ENCODE results near the gene ERICH6B. TPM values are rescaled to one million over a fixed set of nuclear protein-coding genes. Genes with fewer than 3 reads are reported as not detected.

Gene ERICH6B
- total RNA-seq, 1 experiment from 2014 or later, result not detected

GRCh38 chr13:45595965-45596364 is 19.6 kb downstream of the ERICH6B start:
- Histone ChIP-seq H3K79me2 (ENCODE audit: low read length) (no peaks in the 10 kb centered on the region), H3K9ac (ENCODE audit: low read length) (no peak overlapping the region), H3K4me2 (ENCODE audit: low read depth, low read length, poor library complexity, severe bottlenecking) (no peak overlapping the region), H4K20me1 (ENCODE audit: insufficient read depth, low read depth, low read length) (no peaks in the 10 kb centered on the region), H3K4me1 (ENCODE audit: low read length) (no peaks in the 10 kb centered on the region), H3K9me3 (ENCODE audit: low read length) (no peaks in the 10 kb centered on the region), H3K36me3 (ENCODE audit: insufficient read depth, low read length) (no peaks in the 10 kb centered on the region), H3K9me2 (replicated peaks; ENCODE audit: insufficient read depth, low read length) (no peaks in the 10 kb centered on the region), H2AFZ (ENCODE audit: low read length) (no peak overlapping the region), H3K4me3 (ENCODE audit: low read length) (no peak overlapping the region), H3K27ac (ENCODE audit: low read length) (no peak overlapping the region), H3K27me3 (ENCODE audit: low read length) (no peaks in the 10 kb centered on the region)
- no peak for DNase-seq

- no peak overlapping the region for H3K9ac ChIP-seq (ENCODE audit: low read length)
- no peak overlapping the region for H3K27ac ChIP-seq (ENCODE audit: low read length)
- H3K9me2 ChIP-seq (replicated peaks; ENCODE audit: insufficient read depth, low read length), result no peaks in the 10 kb centered on the region
- DNase-seq, result no peak
- H3K79me2 ChIP-seq (ENCODE audit: low read length), result no peaks in the 10 kb centered on the region
- no peak overlapping the region for H2AFZ ChIP-seq (ENCODE audit: low read length)
- no peaks in the 10 kb centered on the region for H3K27me3 ChIP-seq (ENCODE audit: low read length)
- H3K36me3 ChIP-seq (ENCODE audit: insufficient read depth, low read length), result no peaks in the 10 kb centered on the region
- no peaks in the 10 kb centered on the region for H3K9me3 ChIP-seq (ENCODE audit: low read length)
- no peaks in the 10 kb centered on the region for H4K20me1 ChIP-seq (ENCODE audit: insufficient read depth, low read depth, low read length)
- H3K4me3 ChIP-seq (ENCODE audit: low read length), result no peak overlapping the region
- no peak overlapping the region for H3K4me2 ChIP-seq (ENCODE audit: low read depth, low read length, poor library complexity, severe bottlenecking)
- H3K4me1 ChIP-seq (ENCODE audit: low read length), result no peaks in the 10 kb centered on the region
Observed at GRCh38 chr13:45594764-45595163, 20.8 kb downstream of the ERICH6B start.

GRCh38 chr13:45594227-45594626 is 21.3 kb downstream of the ERICH6B start:
- no peak overlapping the region for H2AFZ ChIP-seq (ENCODE audit: low read length)
- DNase-seq, result no peak
- no peak overlapping the region for H3K4me3 ChIP-seq (ENCODE audit: low read length)
- no peak overlapping the region for H3K4me2 ChIP-seq (ENCODE audit: low read depth, low read length, poor library complexity, severe bottlenecking)
- H3K9ac ChIP-seq (ENCODE audit: low read length), result no peak overlapping the region
- no peaks in the 10 kb centered on the region for H3K9me2 ChIP-seq (replicated peaks; ENCODE audit: insufficient read depth, low read length)
- no peaks in the 10 kb centered on the region for H3K79me2 ChIP-seq (ENCODE audit: low read length)
- H3K27me3 ChIP-seq (ENCODE audit: low read length), result no peaks in the 10 kb centered on the region
- H3K4me1 ChIP-seq (ENCODE audit: low read length), result no peaks in the 10 kb centered on the region
- no peaks in the 10 kb centered on the region for H3K9me3 ChIP-seq (ENCODE audit: low read length)
- no peaks in the 10 kb centered on the region for H4K20me1 ChIP-seq (ENCODE audit: insufficient read depth, low read depth, low read length)
- no peaks in the 10 kb centered on the region for H3K36me3 ChIP-seq (ENCODE audit: insufficient read depth, low read length)
- no peak overlapping the region for H3K27ac ChIP-seq (ENCODE audit: low read length)

- Histone ChIP-seq H3K4me2 (ENCODE audit: low read depth, low read length, poor library complexity, severe bottlenecking) (no peak overlapping the region), H3K27ac (ENCODE audit: low read length) (no peak overlapping the region), H3K79me2 (ENCODE audit: low read length) (no peaks in the 10 kb centered on the region), H2AFZ (ENCODE audit: low read length) (no peak overlapping the region), H3K4me3 (ENCODE audit: low read length) (no peak overlapping the region), H3K9me2 (replicated peaks; ENCODE audit: insufficient read depth, low read length) (no peaks in the 10 kb centered on the region), H3K4me1 (ENCODE audit: low read length) (no peaks in the 10 kb centered on the region), H3K9me3 (ENCODE audit: low read length) (no peaks in the 10 kb centered on the region), H3K36me3 (ENCODE audit: insufficient read depth, low read length) (no peaks in the 10 kb centered on the region), H3K27me3 (ENCODE audit: low read length) (no peaks in the 10 kb centered on the region), H3K9ac (ENCODE audit: low read length) (no peak overlapping the region), H4K20me1 (ENCODE audit: insufficient read depth, low read depth, low read length) (no peaks in the 10 kb centered on the region)
- DNase-seq, result no peak
Observed at GRCh38 chr13:45592758-45593157, 22.8 kb downstream of the ERICH6B start.

- no peaks in the 10 kb centered on the region for H3K9me3 ChIP-seq (ENCODE audit: low read length)
- H3K4me3 ChIP-seq (ENCODE audit: low read length), result no peak overlapping the region
- H4K20me1 ChIP-seq (ENCODE audit: insufficient read depth, low read depth, low read length), result no peaks in the 10 kb centered on the region
- H3K9me2 ChIP-seq (replicated peaks; ENCODE audit: insufficient read depth, low read length), result no peaks in the 10 kb centered on the region
- no peak overlapping the region for H2AFZ ChIP-seq (ENCODE audit: low read length)
- H3K4me2 ChIP-seq (ENCODE audit: low read depth, low read length, poor library complexity, severe bottlenecking), result no peak overlapping the region
- H3K79me2 ChIP-seq (ENCODE audit: low read length), result no peaks in the 10 kb centered on the region
- H3K27me3 ChIP-seq (ENCODE audit: low read length), result no peaks in the 10 kb centered on the region
- H3K9ac ChIP-seq (ENCODE audit: low read length), result no peak overlapping the region
- no peak overlapping the region for H3K27ac ChIP-seq (ENCODE audit: low read length)
- no peaks in the 10 kb centered on the region for H3K4me1 ChIP-seq (ENCODE audit: low read length)
- DNase-seq, result peak; percentile 42
- no peaks in the 10 kb centered on the region for H3K36me3 ChIP-seq (ENCODE audit: insufficient read depth, low read length)
Observed at GRCh38 chr13:45590066-45590465, 25.5 kb downstream of the ERICH6B start.

GRCh38 chr13:45587897-45588296 is 27.6 kb downstream of the ERICH6B start:
- DNase-seq, result peak; percentile 39
- Histone ChIP-seq H3K9me2 (replicated peaks; ENCODE audit: insufficient read depth, low read length) (no peaks in the 10 kb centered on the region), H3K27me3 (ENCODE audit: low read length) (no peaks in the 10 kb centered on the region), H4K20me1 (ENCODE audit: insufficient read depth, low read depth, low read length) (no peaks in the 10 kb centered on the region), H3K4me3 (ENCODE audit: low read length) (no peak overlapping the region), H3K36me3 (ENCODE audit: insufficient read depth, low read length) (no peaks in the 10 kb centered on the region), H3K9ac (ENCODE audit: low read length) (no peak overlapping the region), H3K9me3 (ENCODE audit: low read length) (no peaks in the 10 kb centered on the region), H3K4me2 (ENCODE audit: low read depth, low read length, poor library complexity, severe bottlenecking) (no peak overlapping the region), H2AFZ (ENCODE audit: low read length) (no peak overlapping the region), H3K4me1 (ENCODE audit: low read length) (no peaks in the 10 kb centered on the region), H3K27ac (ENCODE audit: low read length) (no peak overlapping the region), H3K79me2 (ENCODE audit: low read length) (no peaks in the 10 kb centered on the region)

- no peak for DNase-seq
- H2AFZ ChIP-seq (ENCODE audit: low read length), result no peak overlapping the region
- H3K36me3 ChIP-seq (ENCODE audit: insufficient read depth, low read length), result no peaks in the 10 kb centered on the region
- no peak overlapping the region for H3K9ac ChIP-seq (ENCODE audit: low read length)
- no peaks in the 10 kb centered on the region for H4K20me1 ChIP-seq (ENCODE audit: insufficient read depth, low read depth, low read length)
- no peaks in the 10 kb centered on the region for H3K79me2 ChIP-seq (ENCODE audit: low read length)
- H3K27me3 ChIP-seq (ENCODE audit: low read length), result no peaks in the 10 kb centered on the region
- no peaks in the 10 kb centered on the region for H3K9me2 ChIP-seq (replicated peaks; ENCODE audit: insufficient read depth, low read length)
- no peaks in the 10 kb centered on the region for H3K9me3 ChIP-seq (ENCODE audit: low read length)
- no peak overlapping the region for H3K27ac ChIP-seq (ENCODE audit: low read length)
- no peak overlapping the region for H3K4me2 ChIP-seq (ENCODE audit: low read depth, low read length, poor library complexity, severe bottlenecking)
- H3K4me3 ChIP-seq (ENCODE audit: low read length), result no peak overlapping the region
- H3K4me1 ChIP-seq (ENCODE audit: low read length), result no peaks in the 10 kb centered on the region
Observed at GRCh38 chr13:45584816-45585215, 30.7 kb downstream of the ERICH6B start.

GRCh38 chr13:45582408-45583076 is 33.0 kb downstream of the ERICH6B start:
- no peak for DNase-seq
- Histone ChIP-seq H2AFZ (ENCODE audit: low read length) (no peak overlapping the region), H3K4me3 (ENCODE audit: low read length) (no peak overlapping the region), H3K9me2 (replicated peaks; ENCODE audit: insufficient read depth, low read length) (no peaks in the 10 kb centered on the region), H3K4me1 (ENCODE audit: low read length) (no peaks in the 10 kb centered on the region), H3K27me3 (ENCODE audit: low read length) (no peaks in the 10 kb centered on the region), H3K79me2 (ENCODE audit: low read length) (no peaks in the 10 kb centered on the region), H4K20me1 (ENCODE audit: insufficient read depth, low read depth, low read length) (no peaks in the 10 kb centered on the region), H3K9ac (ENCODE audit: low read length) (no peak overlapping the region), H3K4me2 (ENCODE audit: low read depth, low read length, poor library complexity, severe bottlenecking) (no peak overlapping the region), H3K36me3 (ENCODE audit: insufficient read depth, low read length) (no peaks in the 10 kb centered on the region), H3K27ac (ENCODE audit: low read length) (no peak overlapping the region), H3K9me3 (ENCODE audit: low read length) (no peaks in the 10 kb centered on the region)

All from Karpas-422 (cell line).